Heart left ventricle (tissue), 13 donors: Measurements from ENCODE around the gene RIPK3.

Experiments used
- POLR2A ChIP-seq, 2 donors: fragments of 450-650 bp; IDR thresholded peaks; one replicate each; pipeline ENCODE4 v1.6.1; 2017; ENCODE audit warnings: antibody characterized with exemption in 2 of 2, mild to moderate bottlenecking in 2 of 2, moderate library complexity in 2 of 2
- TF ChIP-seq, protein P1 (sequence below), 12 donors: fragments of 200-600 bp; sonication (generic) in 4 of 12; IDR thresholded peaks; one replicate each; pipeline versions ENCODE4 v1.5.0 to v1.8.0; 2018 to 2022; ENCODE audit warnings: antibody characterized with exemption in 12 of 12, mild to moderate bottlenecking in 5 of 12
- donor health status: ischemic (EF 13 %, LVEDD 7.1; RV severe dilation, severe dysfunction).
- donor health status: DM: no; HTN: yes; CAD: no.
- donor health status: DM: no; HTN: no; CAD: no.
- donor health status: ischemic (EF 25% LVEDD 6.9; RV normal size, moderate dysfunction).
- donor health status: ischemic (EF 25% LVEDD 5.7; RV mildly dilated, moderate dysfunction).
- donor health status: ischemic (EF 35%, LVEDD 5.7; RV mildly dilated, moderate dysfunction).
- donor health status: nonischemic (EF 11% LVEDD 7.7; RV severe dilation, severe dysfunction).
- donor health status: DM: yes; HTN: yes; CAD: no.
- donor health status: PGD.
- donor health status: ischemic (EF 29% LVEDD 5.4; RV normal size, mild dysfunction).
- donor health status: nonischemic (EF 23%, LVEDD 6.1; RV moderate dilation, normal function).

DNA sequence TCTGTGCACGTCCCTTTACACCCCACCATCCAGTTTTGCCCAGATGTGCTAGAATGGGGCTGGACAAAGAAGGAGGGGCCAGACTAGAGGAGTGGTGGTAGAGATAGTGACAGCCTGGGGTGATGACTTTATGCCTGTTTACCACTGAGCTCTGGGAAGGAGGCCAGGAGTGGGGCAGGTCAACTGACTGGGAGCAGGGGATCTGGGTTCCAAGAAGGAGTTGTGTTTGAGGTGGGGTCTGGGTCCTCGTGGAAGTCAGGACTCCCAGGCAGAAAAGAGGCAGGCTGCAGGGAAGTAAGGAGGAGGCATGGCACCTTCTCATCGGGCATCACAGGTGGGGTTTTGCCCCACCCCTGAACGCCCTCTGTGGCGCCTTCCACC, 29.5 kb downstream of the RIPK3 start:
- TF ChIP-seq, protein P1, sequence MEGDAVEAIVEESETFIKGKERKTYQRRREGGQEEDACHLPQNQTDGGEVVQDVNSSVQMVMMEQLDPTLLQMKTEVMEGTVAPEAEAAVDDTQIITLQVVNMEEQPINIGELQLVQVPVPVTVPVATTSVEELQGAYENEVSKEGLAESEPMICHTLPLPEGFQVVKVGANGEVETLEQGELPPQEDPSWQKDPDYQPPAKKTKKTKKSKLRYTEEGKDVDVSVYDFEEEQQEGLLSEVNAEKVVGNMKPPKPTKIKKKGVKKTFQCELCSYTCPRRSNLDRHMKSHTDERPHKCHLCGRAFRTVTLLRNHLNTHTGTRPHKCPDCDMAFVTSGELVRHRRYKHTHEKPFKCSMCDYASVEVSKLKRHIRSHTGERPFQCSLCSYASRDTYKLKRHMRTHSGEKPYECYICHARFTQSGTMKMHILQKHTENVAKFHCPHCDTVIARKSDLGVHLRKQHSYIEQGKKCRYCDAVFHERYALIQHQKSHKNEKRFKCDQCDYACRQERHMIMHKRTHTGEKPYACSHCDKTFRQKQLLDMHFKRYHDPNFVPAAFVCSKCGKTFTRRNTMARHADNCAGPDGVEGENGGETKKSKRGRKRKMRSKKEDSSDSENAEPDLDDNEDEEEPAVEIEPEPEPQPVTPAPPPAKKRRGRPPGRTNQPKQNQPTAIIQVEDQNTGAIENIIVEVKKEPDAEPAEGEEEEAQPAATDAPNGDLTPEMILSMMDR (IDR thresholded peaks at IDR 0.05) = no peak
- no peak for TF ChIP-seq POLR2A (IDR thresholded peaks at IDR 0.05)
